ENCODE results near the gene RHOF. TPM values are rescaled to one million over a fixed set of nuclear protein-coding genes. Genes with fewer than 3 reads are reported as not detected.
A peak's percentile ranks its signal among the peaks of the same experiment; 100 is the strongest.

RHOF gene
- total and polyA plus RNA-seq, 12 donors = 4.1 to 49.5 (median 21.8) TPM

DNA sequence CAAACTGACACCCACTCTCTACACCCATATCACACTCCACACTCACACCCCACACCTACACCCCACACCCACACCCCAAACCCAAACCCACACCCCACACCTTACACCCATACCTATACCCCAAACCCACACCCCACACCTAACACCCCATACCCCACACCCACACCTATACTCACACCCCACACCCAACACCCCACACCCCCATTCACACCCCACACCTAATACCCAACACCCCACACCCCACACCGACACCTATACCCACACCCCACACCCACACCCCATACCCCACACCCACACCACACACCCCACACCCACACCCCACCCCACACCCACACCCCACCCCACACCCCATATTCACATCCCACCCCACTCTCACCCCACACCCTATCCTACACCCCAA, 42.5 kb downstream of the RHOF start:
- 78 to 100% (median 98%) methylated on average over 1 of the region's 1 CpG for WGBS, 4 donors
- TF ChIP-seq CTCF (IDR thresholded peaks at IDR 0.05) (no peak), POLR2A (IDR thresholded peaks at IDR 0.05) (no peak)
- Histone ChIP-seq H3K27ac (no peak overlapping the region), H3K27me3 (no peaks in the 10 kb centered on the region), H3K36me3 (replicated peaks in 1 of 2) (no peaks in the 10 kb centered on the region), H3K4me1 (replicated peaks in 1 of 2) (peaks cover 12 to 14% of the 10 kb centered on the region in 2 donors), H3K9me3 (replicated peaks in 1 of 3) (no peaks in the 10 kb centered on the region), H3K4me3 (no peak overlapping the region)
- DNase-seq = no peak
- intact Hi-C loops (cut with DNase I) = no loop called here

DNA sequence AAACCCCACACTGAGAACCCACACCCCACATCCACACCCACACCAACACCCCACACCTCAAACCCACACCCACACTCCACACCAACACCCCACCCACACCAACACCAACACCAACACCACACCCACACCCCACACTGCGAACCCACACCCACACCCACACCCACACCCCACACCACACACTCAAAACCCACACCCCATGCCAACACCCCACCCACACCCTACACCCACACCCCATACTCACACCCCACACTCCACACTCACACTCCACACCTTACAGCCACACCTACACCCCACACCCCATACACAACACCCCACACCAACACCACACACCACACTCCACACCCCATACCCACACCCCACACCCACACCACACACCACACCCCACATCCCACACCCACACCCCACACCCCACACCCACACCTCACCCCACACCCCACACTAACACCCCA, 43.0 kb downstream of the RHOF start:
- intact Hi-C loops (cut with DNase I) = no loop called here
- WGBS, 4 donors = 0 to 54% (median 0%) methylated on average over 1 of the region's 1 CpG
- no peak for TF ChIP-seq CTCF (IDR thresholded peaks at IDR 0.05)
- TF ChIP-seq POLR2A (IDR thresholded peaks at IDR 0.05) = no peak

DNA sequence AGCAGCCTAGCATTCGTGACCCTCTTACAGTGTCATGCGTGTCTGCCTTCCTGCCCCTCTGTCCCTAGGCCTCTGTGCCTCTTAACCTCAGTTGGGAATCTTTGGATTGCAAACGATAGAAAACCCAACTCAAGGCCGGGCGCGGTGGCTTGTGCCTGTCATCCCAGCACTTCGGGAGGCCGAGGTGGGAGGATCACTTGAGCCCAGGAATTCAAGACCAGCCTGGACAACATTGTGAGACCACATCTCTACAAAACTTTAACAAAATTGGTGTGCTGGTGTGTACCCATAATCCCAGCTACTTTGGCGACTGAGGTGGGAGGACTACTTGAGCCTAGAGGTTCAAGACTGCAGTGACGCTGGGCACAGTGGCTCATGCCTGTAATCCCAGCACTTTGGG, 44.2 kb downstream of the RHOF start:
- 47 to 54% (median 52%) methylated on average over 10 of the region's 10 CpGs for WGBS, 4 donors
- H3K36me3 ChIP-seq (replicated peaks in 1 of 2) = no peaks in the 10 kb centered on the region
- H3K9me3 ChIP-seq (replicated peaks in 1 of 3) = no peaks in the 10 kb centered on the region
- peak overlapping the region; percentile 52 to 90 (median 85) for H3K27ac ChIP-seq
- TF ChIP-seq POLR2A (IDR thresholded peaks at IDR 0.05) (no peak), CTCF (IDR thresholded peaks at IDR 0.05) (no peak)
- intact Hi-C loops (cut with DNase I) = no loop called here
- DNase-seq = peak in 5 of 7 donors; percentile 31 to 69 (median 61)
- no peaks in the 10 kb centered on the region for H3K27me3 ChIP-seq
- no peak overlapping the region for H3K4me3 ChIP-seq
- peaks cover 12 to 14% of the 10 kb centered on the region in 2 donors for H3K4me1 ChIP-seq (replicated peaks in 1 of 2)

More for the DNA sequence above, 43.0 kb downstream of the RHOF start:
- Histone ChIP-seq H3K27me3 (no peaks in the 10 kb centered on the region), H3K9me3 (replicated peaks in 1 of 3) (no peaks in the 10 kb centered on the region), H3K4me1 (replicated peaks in 1 of 2) (peaks cover 12 to 14% of the 10 kb centered on the region in 2 donors), H3K36me3 (replicated peaks in 1 of 2) (no peaks in the 10 kb centered on the region), H3K27ac (no peak overlapping the region), H3K4me3 (no peak overlapping the region)
- no peak for DNase-seq

GRCh38 chr12:121748571-121749265, 44.8 kb downstream of the RHOF start:
- H3K9me3 ChIP-seq (replicated peaks in 1 of 3) = no peaks in the 10 kb centered on the region
- peak; percentile 85 to 93 (median 91) for DNase-seq
- no peaks in the 10 kb centered on the region for H3K27me3 ChIP-seq
- intact Hi-C loops (cut with DNase I) = no loop called here
- peak overlapping the region; percentile 60 to 90 (median 85) for H3K27ac ChIP-seq
- no peak overlapping the region for H3K4me3 ChIP-seq
- 19 to 29% (median 20%) methylated on average over 15 to 17 of the region's 17 CpGs for WGBS, 4 donors
- H3K36me3 ChIP-seq (replicated peaks in 1 of 2) = no peaks in the 10 kb centered on the region
- H3K4me1 ChIP-seq (replicated peaks in 1 of 2) = peaks cover 12 to 14% of the 10 kb centered on the region in 2 donors
- TF ChIP-seq POLR2A (IDR thresholded peaks at IDR 0.05) = peak in 1 of 2 donors; percentile 43
- TF ChIP-seq CTCF (IDR thresholded peaks at IDR 0.05) = no peak

Measured in adrenal gland (tissue), 12 donors.